ENCODE results near the gene GMPR. TPM values are rescaled to one million over a fixed set of nuclear protein-coding genes. Genes with fewer than 3 reads are reported as not detected.
"Not testable (repeated sequence)": the region's sequence is repeated elsewhere in the genome, so short reads cannot be mapped to it uniquely, and the experiment has no call there.

Gene GMPR
- total RNA-seq, 1 donor from 2014 or later: 5.2 TPM

- DNase-seq (ENCODE audit: low read depth in 2 of 2): not testable (repeated sequence)
Observed at GRCh38 chr6:16225062-16225731, 13.2 kb upstream of the GMPR start.

- DNase-seq (ENCODE audit: low read depth in 2 of 2): not testable (repeated sequence)
Observed at GRCh38 chr6:16226117-16227047, 12.0 kb upstream of the GMPR start.

- no peak for DNase-seq (ENCODE audit: low read depth in 2 of 2)
Observed at GRCh38 chr6:16227048-16227562, 11.3 kb upstream of the GMPR start.

- no peak for DNase-seq (ENCODE audit: low read depth in 2 of 2)
Observed at GRCh38 chr6:16227605-16228004, 10.8 kb upstream of the GMPR start.

- no peak for DNase-seq (ENCODE audit: low read depth in 2 of 2)
Observed at GRCh38 chr6:16228043-16228442, 10.3 kb upstream of the GMPR start.

GRCh38 chr6:16228709-16229665, 9.4 kb upstream of the GMPR start:
- DNase-seq (ENCODE audit: low read depth in 2 of 2): no peak

- no peak for DNase-seq (ENCODE audit: low read depth in 2 of 2)
Observed at GRCh38 chr6:16229700-16230099, 8.7 kb upstream of the GMPR start.

- DNase-seq (ENCODE audit: low read depth in 2 of 2): no peak
Observed at GRCh38 chr6:16230953-16231352, 7.4 kb upstream of the GMPR start.

- DNase-seq (ENCODE audit: low read depth in 2 of 2): no peak
Observed at GRCh38 chr6:16232086-16232485, 6.3 kb upstream of the GMPR start.

- no peak for DNase-seq (ENCODE audit: low read depth in 2 of 2)
Observed at GRCh38 chr6:16236009-16236501, 2.3 kb upstream of the GMPR start.

GRCh38 chr6:16236631-16237199, 1.7 kb upstream of the GMPR start:
- DNase-seq (ENCODE audit: low read depth in 2 of 2): peak; percentile 49 to 90

GRCh38 chr6:16237242-16237641, 1.1 kb upstream of the GMPR start:
- DNase-seq (ENCODE audit: low read depth in 2 of 2): no peak

- DNase-seq (ENCODE audit: low read depth in 2 of 2): peak; percentile 44 to 47
Observed at GRCh38 chr6:16238963-16239797, 793 bp downstream of the GMPR start.

- peak; percentile 86 to 88 for DNase-seq (ENCODE audit: low read depth in 2 of 2)
Observed at GRCh38 chr6:16239798-16240123, 1.4 kb downstream of the GMPR start.

- DNase-seq (ENCODE audit: low read depth in 2 of 2): no peak
Observed at GRCh38 chr6:16240589-16241320, 2.4 kb downstream of the GMPR start.

- DNase-seq (ENCODE audit: low read depth in 2 of 2): no peak
Observed at GRCh38 chr6:16241321-16241689, 2.9 kb downstream of the GMPR start.

- DNase-seq (ENCODE audit: low read depth in 2 of 2): peak; percentile 31 to 55
Observed at GRCh38 chr6:16243055-16243454, 4.7 kb downstream of the GMPR start.

- DNase-seq (ENCODE audit: low read depth in 2 of 2): no peak
Observed at GRCh38 chr6:16243664-16244063, 5.3 kb downstream of the GMPR start.

- no peak for DNase-seq (ENCODE audit: low read depth in 2 of 2)
Observed at GRCh38 chr6:16244446-16244845, 6.1 kb downstream of the GMPR start.
